ENCODE measurements around the gene EPSTI1. TPM values are rescaled to one million over a fixed set of nuclear protein-coding genes. Genes with fewer than 3 reads are reported as not detected.
A peak's percentile ranks its signal among the peaks of the same experiment; 100 is the strongest.

Gene EPSTI1
- polyA plus RNA-seq, 1 of the 3 experiments (the other 2 are of a cell fraction) = 0.02 TPM

DNA sequence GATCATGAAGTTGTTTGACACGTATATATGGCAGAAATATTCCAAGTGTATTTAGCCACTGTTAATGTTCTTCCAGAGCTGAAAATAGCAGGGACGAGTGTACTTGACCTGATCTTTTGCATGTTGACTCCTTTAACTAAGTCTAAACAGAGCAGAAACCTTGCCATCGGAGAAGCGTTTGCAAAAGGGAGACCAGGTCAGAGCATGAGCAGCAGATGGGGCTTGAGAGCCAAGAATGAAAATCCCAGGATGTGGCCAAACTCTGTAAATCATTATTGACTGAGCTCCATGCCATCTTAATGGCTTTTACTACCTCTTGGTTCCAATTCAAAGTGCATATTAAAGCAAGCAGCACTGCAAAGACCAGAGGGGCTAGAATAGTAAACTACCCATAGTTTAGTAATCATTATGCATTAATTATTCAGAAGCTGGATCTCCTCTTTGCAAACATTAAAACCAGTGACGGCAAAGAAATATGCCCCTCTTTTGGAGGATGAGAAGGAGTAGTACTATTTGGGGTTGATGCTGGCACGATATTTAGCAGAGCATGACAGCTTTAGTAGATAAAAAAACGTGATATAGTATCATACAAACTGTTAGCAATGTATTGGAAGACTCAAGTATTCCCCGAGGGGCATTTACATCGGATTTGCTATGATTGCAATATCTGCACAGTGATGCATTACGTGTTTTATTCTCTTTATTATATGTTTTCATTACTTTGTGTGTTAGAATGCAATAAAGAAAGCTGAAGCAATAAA, 154.9 kb downstream of the EPSTI1 start:
- no peaks in the 10 kb centered on the region for H3K9me2 ChIP-seq
- ChIA-PET CTCF (interaction anchor here (0.8 to 1.6 kb wide), 10 partner anchors 8 to 967 kb away, joined by 3 to 6 read pairs (median 4); no protein-coding TSS in a partner anchor), POLR2A (no interaction called here)
- peak overlapping the region; percentile 26 to 86; a peak in 3 of 4 replicates for H3K27ac ChIP-seq (ENCODE audit: low read depth in 2 of 2, low read length in 1 of 2)
- H3K36me3 ChIP-seq (replicated peaks in 1 of 2; ENCODE audit: control insufficient read depth in 1 of 2, insufficient read depth in 2 of 2, low read length in 1 of 2) = no peaks in the 10 kb centered on the region
- peaks cover 2 to 13% of the 10 kb centered on the region in 2 experiments; a peak in 2 of 4 replicates for H3K4me1 ChIP-seq (ENCODE audit: control insufficient read depth in 1 of 2, insufficient read depth in 2 of 2, low read depth in 1 of 2, low read length in 1 of 2)
- no peak overlapping the region for H3K4me3 ChIP-seq (ENCODE audit: low read depth in 2 of 2, low read length in 1 of 2)
- WGBS (ENCODE audit: low lambda C conversion rate) = 50% methylated on average over 10 of the region's 10 CpGs
- H3K4me2 ChIP-seq = peak overlapping the region; percentile 16; the same call in 1 of the 2 replicates
- TF ChIP-seq, protein P1, sequence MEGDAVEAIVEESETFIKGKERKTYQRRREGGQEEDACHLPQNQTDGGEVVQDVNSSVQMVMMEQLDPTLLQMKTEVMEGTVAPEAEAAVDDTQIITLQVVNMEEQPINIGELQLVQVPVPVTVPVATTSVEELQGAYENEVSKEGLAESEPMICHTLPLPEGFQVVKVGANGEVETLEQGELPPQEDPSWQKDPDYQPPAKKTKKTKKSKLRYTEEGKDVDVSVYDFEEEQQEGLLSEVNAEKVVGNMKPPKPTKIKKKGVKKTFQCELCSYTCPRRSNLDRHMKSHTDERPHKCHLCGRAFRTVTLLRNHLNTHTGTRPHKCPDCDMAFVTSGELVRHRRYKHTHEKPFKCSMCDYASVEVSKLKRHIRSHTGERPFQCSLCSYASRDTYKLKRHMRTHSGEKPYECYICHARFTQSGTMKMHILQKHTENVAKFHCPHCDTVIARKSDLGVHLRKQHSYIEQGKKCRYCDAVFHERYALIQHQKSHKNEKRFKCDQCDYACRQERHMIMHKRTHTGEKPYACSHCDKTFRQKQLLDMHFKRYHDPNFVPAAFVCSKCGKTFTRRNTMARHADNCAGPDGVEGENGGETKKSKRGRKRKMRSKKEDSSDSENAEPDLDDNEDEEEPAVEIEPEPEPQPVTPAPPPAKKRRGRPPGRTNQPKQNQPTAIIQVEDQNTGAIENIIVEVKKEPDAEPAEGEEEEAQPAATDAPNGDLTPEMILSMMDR (IDR thresholded peaks at IDR 0.05) = peak; percentile 57
- peak; percentile 42 for TF ChIP-seq SMC3 (IDR thresholded peaks at IDR 0.05; ENCODE audit: low read depth, low read length)
- peak; percentile 63 for TF ChIP-seq RAD21 (IDR thresholded peaks at IDR 0.05; ENCODE audit: low read length)
- TF ChIP-seq, protein P2, sequence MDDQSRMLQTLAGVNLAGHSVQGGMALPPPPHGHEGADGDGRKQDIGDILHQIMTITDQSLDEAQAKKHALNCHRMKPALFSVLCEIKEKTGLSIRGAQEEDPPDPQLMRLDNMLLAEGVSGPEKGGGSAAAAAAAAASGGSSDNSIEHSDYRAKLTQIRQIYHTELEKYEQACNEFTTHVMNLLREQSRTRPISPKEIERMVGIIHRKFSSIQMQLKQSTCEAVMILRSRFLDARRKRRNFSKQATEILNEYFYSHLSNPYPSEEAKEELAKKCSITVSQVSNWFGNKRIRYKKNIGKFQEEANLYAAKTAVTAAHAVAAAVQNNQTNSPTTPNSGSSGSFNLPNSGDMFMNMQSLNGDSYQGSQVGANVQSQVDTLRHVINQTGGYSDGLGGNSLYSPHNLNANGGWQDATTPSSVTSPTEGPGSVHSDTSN (IDR thresholded peaks at IDR 0.05) = peak; percentile 52
- no peak for TF ChIP-seq EP300 (IDR thresholded peaks at IDR 0.05; ENCODE audit: borderline replicate concordance in 1 of 2, low read depth in 1 of 2, low read length in 1 of 2)
- no peaks in the 10 kb centered on the region for H3K27me3 ChIP-seq (ENCODE audit: insufficient read depth)
- peaks cover 17% of the 10 kb centered on the region for H3F3A ChIP-seq (replicated peaks; ENCODE audit: insufficient read depth)
- peak overlapping the region; percentile 31; the same call in 1 of the 2 replicates for H3K9ac ChIP-seq
- H3K79me2 ChIP-seq (ENCODE audit: insufficient read depth) = no peaks in the 10 kb centered on the region
- no peak overlapping the region for H2AFZ ChIP-seq (ENCODE audit: low read depth)
- H4K20me1 ChIP-seq (ENCODE audit: insufficient read depth) = no peaks in the 10 kb centered on the region
- DNase-seq = no peak
- no peaks in the 10 kb centered on the region for H3K9me3 ChIP-seq

Other genes starting within 250 kb of the EPSTI1 start
- not detected in 2 replicates for gene FAM216B, start 210.7 kb downstream of the EPSTI1 start, polyA plus RNA-seq (2012; rRNA removed)
- 13.6 and 18.4 TPM in 2 replicates for gene DNAJC15, start 31.3 kb upstream of the EPSTI1 start, polyA plus RNA-seq (2012; rRNA removed)